Body of pancreas (tissue), 4 donors: ENCODE measurements around the gene CAST. TPM values are rescaled to one million over a fixed set of nuclear protein-coding genes. Genes with fewer than 3 reads are reported as not detected.
A peak's percentile ranks its signal among the peaks of the same experiment; 100 is the strongest.

Experiments used
- ATAC-seq: fragments of 150-250 bp; one replicate; pipeline ENCODE4 v1.9.1; 2016
- DNase-seq, 4 donors: peaks; one replicate each; pipeline ENCODE4 v3.0.0-alpha.2; 2019
- H3K27ac ChIP-seq, 4 donors: fragments of 200-600 bp; sonication (generic); 1 replicate in 3 of 4; 2 replicates in 1 of 4; pipeline versions ENCODE4 v1.5.1 to v1.6.1; 2016 to 2019; ENCODE audit warnings: mild to moderate bottlenecking in 1 of 4, mixed read lengths in 1 of 4, moderate library complexity in 1 of 4
- H3K27me3 ChIP-seq, 2 donors: fragments of 200-600 bp; sonication (generic); one replicate each; pipeline ENCODE4 v1.6.0; 2016; ENCODE audit warnings: mild to moderate bottlenecking in 1 of 2
- H3K36me3 ChIP-seq, 2 donors: fragments of 200-600 bp; sonication (generic); replicated peaks in 1 of 2; 2 replicates each; pipeline ENCODE4 v1.5.1; 2016; ENCODE audit warnings: low read depth in 2 of 2; ENCODE audit not compliant: insufficient read depth in 1 of 2
- H3K4me1 ChIP-seq: fragments of 200-600 bp; sonication (generic); one replicate; pipeline ENCODE4 v1.6.0; 2016
- H3K4me3 ChIP-seq, 2 donors: fragments of 200-600 bp; sonication (generic); 1 replicate in 1 of 2; 2 replicates in 1 of 2; pipeline ENCODE4 v1.5.1; 2016 to 2019
- H3K9me3 ChIP-seq, 3 donors: fragments of 200-600 bp; sonication (generic); 1 replicate in 2 of 3; 2 replicates in 1 of 3; pipeline ENCODE4 v1.5.1; 2016
- CTCF ChIP-seq, 7 experiments: fragments of 450-650 bp in 4 of 7; fragments of 200-600 bp in 3 of 7; sonication (generic) in 3 of 7; IDR thresholded peaks; one replicate each; pipeline ENCODE4 v1.5.1; 2016 to 2019; ENCODE audit warnings: antibody characterized with exemption in 7 of 7
- POLR2A ChIP-seq, 3 donors: fragments of 450-650 bp; IDR thresholded peaks; one replicate each; pipeline ENCODE4 v1.6.1; 2016; ENCODE audit warnings: antibody characterized with exemption in 3 of 3, mild to moderate bottlenecking in 2 of 3
- WGBS, 2 donors: methylation state at CpG; one replicate each; pipeline ENCODE4 v1.1.5; 2017; 5-methylcytosine and 5-hydroxymethylcytosine counted together
- intact Hi-C: fragments of 100-400 bp; cut with DNase I; formaldehyde crosslinking; loops from one replicate; pipeline ENCODE4 v1.15.1; 2023
- total RNA-seq, 2 donors: library from RNA; depleted of rRNA; stranded (reverse); fragments of >200 nt; gene quantifications; one replicate each; pipeline ENCODE4 v1.1.0, GENCODE V29; 2016

CAST gene
- total RNA-seq, 2 donors from 2014 or later, result 130 to 157 TPM

GRCh38 chr5:96721351-96721977, 59.3 kb downstream of the CAST start:
- H3K36me3 ChIP-seq, result no peaks in the 10 kb centered on the region
- H3K27me3 ChIP-seq, result no peaks in the 10 kb centered on the region
- no peaks in the 10 kb centered on the region for H3K9me3 ChIP-seq
- H3K4me1 ChIP-seq, result peaks cover 41% of the 10 kb centered on the region
- intact Hi-C loops, result no loop called here
- DNase-seq (peak in 2 of 4 donors; percentile 18 to 28), ATAC-seq (peak; percentile 53)
- TF ChIP-seq POLR2A (IDR thresholded peaks at IDR 0.05), result no peak
- no peak overlapping the region for H3K27ac ChIP-seq
- no peak overlapping the region for H3K4me3 ChIP-seq

GRCh38 chr5:96725257-96725656, 63.1 kb downstream of the CAST start:
- H3K27ac ChIP-seq, result no peak overlapping the region

GRCh38 chr5:96726802-96727201, 64.6 kb downstream of the CAST start:
- Histone ChIP-seq H3K4me1 (peaks cover 2% of the 10 kb centered on the region), H3K27ac (no peak overlapping the region), H3K36me3 (peaks cover 0 to 5% of the 10 kb centered on the region in 2 donors), H3K27me3 (no peaks in the 10 kb centered on the region), H3K9me3 (no peaks in the 10 kb centered on the region), H3K4me3 (no peak overlapping the region)
- intact Hi-C loops, result no loop called here
- ATAC-seq, result no peak
- no peak for DNase-seq
- 51 to 72% methylated on average over 4 of the region's 4 CpGs for WGBS, 2 donors
- no peak for TF ChIP-seq POLR2A (IDR thresholded peaks at IDR 0.05)
- TF ChIP-seq CTCF (IDR thresholded peaks at IDR 0.05), result no peak

More at GRCh38 chr5:96725257-96725656, 63.1 kb downstream of the CAST start:
- no peaks in the 10 kb centered on the region for H3K9me3 ChIP-seq
- WGBS, 2 donors, result 95 to 100% methylated on average over 1 of the region's 1 CpG
- TF ChIP-seq POLR2A (IDR thresholded peaks at IDR 0.05) (no peak), CTCF (IDR thresholded peaks at IDR 0.05) (no peak)
- intact Hi-C loops, result no loop called here
- ATAC-seq (no peak), DNase-seq (no peak)
- peaks cover 16% of the 10 kb centered on the region for H3K4me1 ChIP-seq
- H3K4me3 ChIP-seq, result no peak overlapping the region
- H3K27me3 ChIP-seq, result no peaks in the 10 kb centered on the region
- peaks cover 0 to 5% of the 10 kb centered on the region in 2 donors for H3K36me3 ChIP-seq

- H3K36me3 ChIP-seq, result peaks cover 0 to 5% of the 10 kb centered on the region in 2 donors
Observed at GRCh38 chr5:96729156-96729555, 67.0 kb downstream of the CAST start.

GRCh38 chr5:96730586-96730985, 68.4 kb downstream of the CAST start:
- H3K9me3 ChIP-seq, result no peaks in the 10 kb centered on the region
- TF ChIP-seq CTCF (IDR thresholded peaks at IDR 0.05) (no peak), POLR2A (IDR thresholded peaks at IDR 0.05) (no peak)
- 64 to 83% methylated on average over 6 of the region's 6 CpGs for WGBS, 2 donors
- H3K27me3 ChIP-seq, result no peaks in the 10 kb centered on the region
- peaks cover 0 to 5% of the 10 kb centered on the region in 2 donors for H3K36me3 ChIP-seq
- intact Hi-C loops, result no loop called here
- DNase-seq, result no peak
- H3K27ac ChIP-seq, result no peak overlapping the region
- H3K4me1 ChIP-seq, result no peaks in the 10 kb centered on the region
- no peak for ATAC-seq
- H3K4me3 ChIP-seq, result no peak overlapping the region

More at GRCh38 chr5:96729156-96729555, 67.0 kb downstream of the CAST start:
- no peaks in the 10 kb centered on the region for H3K27me3 ChIP-seq
- DNase-seq (no peak), ATAC-seq (no peak)
- no peaks in the 10 kb centered on the region for H3K4me1 ChIP-seq
- TF ChIP-seq POLR2A (IDR thresholded peaks at IDR 0.05) (no peak), CTCF (IDR thresholded peaks at IDR 0.05) (peak in 6 of 7 experiments; percentile 15 to 38 (median 22))
- no peak overlapping the region for H3K27ac ChIP-seq
- H3K9me3 ChIP-seq, result no peaks in the 10 kb centered on the region
- H3K4me3 ChIP-seq, result no peak overlapping the region
- intact Hi-C loops, result no loop called here
